Keratinocyte (primary cell): ENCODE data around the gene SETBP1. TPM values are rescaled to one million over a fixed set of nuclear protein-coding genes. Genes with fewer than 3 reads are reported as not detected.

Source experiments
- DNase-seq: peaks from one replicate; pipeline ENCODE4 v3.0.0-alpha.2; 2011; ENCODE audit warnings: low read depth, missing footprints, low spot score
- FAIRE-seq: peaks from 2 replicates; lab custom pipeline; 2011; peaks lifted over from hg19 to GRCh38; lab: Jason Lieb, UNC
- H2AFZ ChIP-seq: 2 replicates; pipeline ENCODE4 v1.6.0; 2012; ENCODE audit warnings: low read length, control low read depth, inconsistent platforms; ENCODE audit not compliant: control insufficient read depth
- H3K27ac ChIP-seq: 2 replicates; pipeline ENCODE4 v1.5.1; 2011; ENCODE audit warnings: low read length; ENCODE audit not compliant: control insufficient read depth, insufficient read depth
- H3K27me3 ChIP-seq: 3 replicates; pipeline ENCODE4 v1.6.0; 2011; ENCODE audit warnings: low read length; ENCODE audit not compliant: control insufficient read depth, insufficient read depth; ENCODE audit errors: extremely low read depth
- H3K36me3 ChIP-seq, 2 experiments: 2 replicates in 1 of 2; 3 replicates in 1 of 2; pipeline ENCODE4 v1.5.1; 2011; ENCODE audit warnings: low read length in 2 of 2, mild to moderate bottlenecking in 1 of 2; ENCODE audit not compliant: control insufficient read depth in 2 of 2, insufficient read depth in 2 of 2; ENCODE audit errors: extremely low read depth in 1 of 2
- H3K4me1 ChIP-seq: 3 replicates; pipeline ENCODE4 v1.5.1; 2011; ENCODE audit warnings: low read length; ENCODE audit not compliant: control insufficient read depth, insufficient read depth; ENCODE audit errors: extremely low read depth
- H3K4me2 ChIP-seq: 3 replicates; pipeline ENCODE4 v1.6.0; 2011; ENCODE audit warnings: low read depth, low read length; ENCODE audit not compliant: control insufficient read depth, insufficient read depth; ENCODE audit errors: extremely low read depth
- H3K4me3 ChIP-seq, 3 experiments: fragments of 200-600 bp in 1 of 3; sonication (generic) in 1 of 3; 2 replicates in 2 of 3; 3 replicates in 1 of 3; pipeline ENCODE4 v1.5.1; 2011 to 2016; ENCODE audit warnings: low read length in 3 of 3, mild to moderate bottlenecking in 3 of 3, control low read depth in 2 of 3, inconsistent platforms in 1 of 3, low read depth in 1 of 3, mixed read lengths in 1 of 3, mixed run types in 1 of 3, moderate library complexity in 1 of 3; ENCODE audit not compliant: control insufficient read depth in 2 of 3, insufficient read depth in 2 of 3; ENCODE audit errors: extremely low read depth in 1 of 3
- H3K79me2 ChIP-seq: 2 replicates; pipeline ENCODE4 v1.6.0; 2012; ENCODE audit warnings: low read length; ENCODE audit not compliant: control insufficient read depth, insufficient read depth
- H3K9ac ChIP-seq: 3 replicates; pipeline ENCODE4 v1.6.0; 2011; ENCODE audit warnings: low read length; ENCODE audit not compliant: control insufficient read depth, insufficient read depth; ENCODE audit errors: extremely low read depth
- H3K9me1 ChIP-seq: 3 replicates; pipeline ENCODE4 v1.6.0; 2011; ENCODE audit warnings: low read length; ENCODE audit not compliant: control insufficient read depth, insufficient read depth; ENCODE audit errors: extremely low read depth
- H3K9me3 ChIP-seq: 2 replicates; pipeline ENCODE4 v1.5.1; 2012; ENCODE audit warnings: low read depth, low read length; ENCODE audit not compliant: control insufficient read depth
- H4K20me1 ChIP-seq: 3 replicates; pipeline ENCODE4 v1.6.0; 2011; ENCODE audit warnings: low read length; ENCODE audit not compliant: control insufficient read depth, insufficient read depth; ENCODE audit errors: extremely low read depth
- CTCF ChIP-seq, 3 experiments: IDR thresholded peaks in 1 of 3; conservative IDR thresholded peaks in 1 of 3; optimal IDR thresholded peaks in 1 of 3; 2 replicates in 2 of 3; 3 replicates in 1 of 3; pipeline versions ENCODE3 to v1.5.1; 2011; ENCODE audit warnings: low read length in 3 of 3, mild to moderate bottlenecking in 3 of 3, moderate library complexity in 2 of 3, control low read depth in 1 of 3, inconsistent platforms in 1 of 3; ENCODE audit not compliant: insufficient read depth in 2 of 3; ENCODE audit errors: extremely low read depth in 1 of 3
- EZH2 ChIP-seq: IDR thresholded peaks from one replicate; pipeline ENCODE4 v1.6.1; 2012; ENCODE audit warnings: inconsistent platforms, mild to moderate bottlenecking, low read length, moderate library complexity
- dilution Hi-C: fragments of 300-500 bp; cut with MboI; formaldehyde crosslinking; loops from one replicate; pipeline ENCODE4 v1.7.0; 2020; ENCODE audit warnings: low sequenced_read_pairs; ENCODE audit not compliant: extremely low pct_ligation_motif_present
- polyA plus RNA-seq, 5 experiments: library from polyadenylated mRNA; depleted of rRNA in 3 of 5; stranded (reverse) in 3 of 5; stranded (forward) in 1 of 5; unstranded in 1 of 5; fragments of >200 nt; gene quantifications; 1 replicate in 1 of 5; 2 replicates in 3 of 5; 3 replicates in 1 of 5; pipeline versions ENCODE4 v1.2.1 to v1.2.3, GENCODE V29; 2011 to 2012; ENCODE audit warnings: missing spikeins in 2 of 5, low read depth in 1 of 5, low replicate concordance in 1 of 5

Gene SETBP1
- polyA plus RNA-seq, 1 donor (not counting 4 experiments of a cell fraction or from before 2014, with no cell fraction given), result 3.3 TPM

GRCh38 chr18:45103319-45104048, 422.8 kb downstream of the SETBP1 start:
- H3K4me1 ChIP-seq, result no peaks in the 10 kb centered on the region
- no peaks in the 10 kb centered on the region for H3K9me1 ChIP-seq
- no peak for DNase-seq

GRCh38 chr18:45104049-45104395, 423.3 kb downstream of the SETBP1 start:
- no peak for DNase-seq
- TF ChIP-seq EZH2 (no peak), CTCF (optimal IDR thresholded peaks at IDR 0.05 in 1 of 3, IDR thresholded peaks at IDR 0.05 in 1 of 3, conservative IDR thresholded peaks at IDR 0.05 in 1 of 3; ENCODE audit: extremely low read depth in 1 of 3, insufficient read depth in 2 of 3, low read length in 3 of 3) (no peak)
- Histone ChIP-seq H2AFZ (no peak overlapping the region), H3K9me1 (no peaks in the 10 kb centered on the region), H3K36me3 (no peaks in the 10 kb centered on the region), H3K4me2 (no peak overlapping the region), H3K27me3 (no peaks in the 10 kb centered on the region), H3K79me2 (no peaks in the 10 kb centered on the region), H3K4me3 (no peak overlapping the region), H4K20me1 (no peaks in the 10 kb centered on the region), H3K9ac (no peak overlapping the region), H3K4me1 (no peaks in the 10 kb centered on the region), H3K9me3 (no peaks in the 10 kb centered on the region), H3K27ac (no peak overlapping the region)
- no peak for FAIRE-seq
- dilution Hi-C loops, result no loop called here

More at GRCh38 chr18:45103319-45104048, 422.8 kb downstream of the SETBP1 start:
- TF ChIP-seq EZH2 (no peak), CTCF (optimal IDR thresholded peaks at IDR 0.05 in 1 of 3, IDR thresholded peaks at IDR 0.05 in 1 of 3, conservative IDR thresholded peaks at IDR 0.05 in 1 of 3; ENCODE audit: extremely low read depth in 1 of 3, insufficient read depth in 2 of 3, low read length in 3 of 3) (no peak)
- H3K4me2 ChIP-seq, result no peak overlapping the region
- H3K9me3 ChIP-seq, result no peaks in the 10 kb centered on the region
- no peak overlapping the region for H3K9ac ChIP-seq
- H3K4me3 ChIP-seq, result no peak overlapping the region
- H2AFZ ChIP-seq, result no peak overlapping the region
- H3K79me2 ChIP-seq, result no peaks in the 10 kb centered on the region
- no peaks in the 10 kb centered on the region for H3K36me3 ChIP-seq
- dilution Hi-C loops, result no loop called here
- no peaks in the 10 kb centered on the region for H4K20me1 ChIP-seq
- FAIRE-seq, result no peak
- no peaks in the 10 kb centered on the region for H3K27me3 ChIP-seq
- H3K27ac ChIP-seq, result no peak overlapping the region
